ENCODE data around the gene DNAJA1. TPM values are rescaled to one million over a fixed set of nuclear protein-coding genes. Genes with fewer than 3 reads are reported as not detected.

Gene DNAJA1
- total RNA-seq, 2 donors from 2014 or later: 139 to 172 TPM

DNA sequence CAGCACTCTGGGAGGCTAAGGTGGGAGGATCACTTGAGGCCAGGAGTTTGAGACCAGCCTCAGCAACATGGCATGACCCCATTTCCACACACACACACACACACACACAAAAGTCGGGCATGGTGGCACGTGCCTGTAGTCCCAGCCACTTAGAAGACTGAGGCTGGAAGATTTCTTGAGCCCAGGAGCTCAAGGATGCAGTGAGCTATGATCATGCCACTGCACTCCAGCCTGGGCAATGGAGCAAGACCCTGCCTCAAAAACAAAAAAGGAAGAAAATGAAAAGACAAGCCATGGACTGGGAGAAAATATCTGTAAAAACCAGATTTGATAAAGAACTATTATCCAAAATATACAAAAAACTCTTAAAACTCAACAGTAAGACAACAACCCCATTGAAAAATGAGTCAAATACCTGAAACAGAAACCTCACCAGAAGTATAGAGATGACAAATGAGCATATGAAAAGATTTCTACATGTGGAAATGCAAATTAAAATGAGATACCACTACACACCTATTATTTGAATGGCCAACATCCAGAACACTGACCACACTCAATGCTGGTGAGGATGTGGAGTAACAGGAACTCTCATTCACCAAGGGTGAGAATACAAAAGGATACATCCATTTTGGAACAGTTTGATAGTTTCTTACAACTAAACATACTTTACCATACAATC, 24.7 kb downstream of the DNAJA1 start:
- no peak for TF ChIP-seq CTCF (conservative IDR thresholded peaks at IDR 0.05)
- peaks cover 57% of the 10 kb centered on the region for H3K36me3 Mint-ChIP-seq (ENCODE audit: low read depth)
- 85 to 100% methylated on average over 1 to 2 of the region's 2 CpGs for WGBS, 2 experiments (ENCODE audit: insufficient coverage in 1 of 2, insufficient read length in 1 of 2)

DNA sequence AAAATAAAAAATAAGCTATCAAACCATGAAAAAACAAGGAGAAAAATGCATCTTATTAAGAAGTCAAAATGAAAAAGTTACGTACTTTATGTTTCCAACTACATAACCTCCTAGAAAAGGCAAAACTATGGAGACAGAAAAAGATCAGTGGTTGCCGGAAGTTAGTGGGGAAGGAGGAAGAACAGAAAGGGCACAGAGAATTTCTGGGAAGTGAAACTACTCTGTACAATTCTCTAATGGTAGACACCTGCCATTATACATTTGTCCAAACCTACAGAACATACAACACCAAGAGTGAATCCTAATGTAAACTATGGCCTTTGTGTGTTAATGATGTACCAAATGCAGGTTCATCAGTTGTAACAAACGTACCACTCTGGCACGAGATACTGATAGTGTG, 26.1 kb downstream of the DNAJA1 start:
- Mint-ChIP-seq H3K9me3 (no peaks in the 10 kb centered on the region), H3K4me1 (no peaks in the 10 kb centered on the region), H3K36me3 (ENCODE audit: low read depth) (peaks cover 62% of the 10 kb centered on the region), H3K4me3 (no peak overlapping the region), H3K27me3 (ENCODE audit: insufficient read depth) (no peaks in the 10 kb centered on the region), H3K27ac (no peak overlapping the region)
- WGBS, 2 experiments (ENCODE audit: insufficient coverage in 1 of 2, insufficient read length in 1 of 2): 96 to 100% methylated on average over 2 to 3 of the region's 4 CpGs
- no peak for DNase-seq
- Histone ChIP-seq H3K27me3 (ENCODE audit: control insufficient read depth, insufficient read depth, low read length, poor library complexity, severe bottlenecking) (no peaks in the 10 kb centered on the region), H3K9me3 (ENCODE audit: control insufficient read depth, low read length) (no peaks in the 10 kb centered on the region), H3K4me3 (ENCODE audit: low read length) (no peak overlapping the region), H3K9ac (ENCODE audit: extremely low read depth, low read length, poor library complexity, severe bottlenecking) (no peak overlapping the region), H3K36me3 (ENCODE audit: control insufficient read depth, insufficient read depth, low read length) (peaks cover 84% of the 10 kb centered on the region), H3K27ac (ENCODE audit: low read depth, low read length) (no peak overlapping the region), H3K4me1 (ENCODE audit: control insufficient read depth, insufficient read depth, low read length) (no peaks in the 10 kb centered on the region)
- no peak for TF ChIP-seq CTCF (conservative IDR thresholded peaks at IDR 0.05)

More for the DNA sequence above, 24.7 kb downstream of the DNAJA1 start:
- H3K4me3 Mint-ChIP-seq: no peak overlapping the region
- H3K9me3 Mint-ChIP-seq: no peaks in the 10 kb centered on the region
- H3K36me3 ChIP-seq (ENCODE audit: control insufficient read depth, insufficient read depth, low read length): peaks cover 77% of the 10 kb centered on the region
- H3K4me1 ChIP-seq (ENCODE audit: control insufficient read depth, insufficient read depth, low read length): no peaks in the 10 kb centered on the region
- H3K27me3 ChIP-seq (ENCODE audit: control insufficient read depth, insufficient read depth, low read length, poor library complexity, severe bottlenecking): no peaks in the 10 kb centered on the region
- DNase-seq: no peak
- no peak overlapping the region for H3K4me3 ChIP-seq (ENCODE audit: low read length)
- H3K27ac ChIP-seq (ENCODE audit: low read depth, low read length): no peak overlapping the region
- H3K9me3 ChIP-seq (ENCODE audit: control insufficient read depth, low read length): no peaks in the 10 kb centered on the region
- no peaks in the 10 kb centered on the region for H3K27me3 Mint-ChIP-seq (ENCODE audit: insufficient read depth)
- H3K27ac Mint-ChIP-seq: no peak overlapping the region
- no peak overlapping the region for H3K9ac ChIP-seq (ENCODE audit: extremely low read depth, low read length, poor library complexity, severe bottlenecking)
- H3K4me1 Mint-ChIP-seq: peaks cover 4% of the 10 kb centered on the region

DNA sequence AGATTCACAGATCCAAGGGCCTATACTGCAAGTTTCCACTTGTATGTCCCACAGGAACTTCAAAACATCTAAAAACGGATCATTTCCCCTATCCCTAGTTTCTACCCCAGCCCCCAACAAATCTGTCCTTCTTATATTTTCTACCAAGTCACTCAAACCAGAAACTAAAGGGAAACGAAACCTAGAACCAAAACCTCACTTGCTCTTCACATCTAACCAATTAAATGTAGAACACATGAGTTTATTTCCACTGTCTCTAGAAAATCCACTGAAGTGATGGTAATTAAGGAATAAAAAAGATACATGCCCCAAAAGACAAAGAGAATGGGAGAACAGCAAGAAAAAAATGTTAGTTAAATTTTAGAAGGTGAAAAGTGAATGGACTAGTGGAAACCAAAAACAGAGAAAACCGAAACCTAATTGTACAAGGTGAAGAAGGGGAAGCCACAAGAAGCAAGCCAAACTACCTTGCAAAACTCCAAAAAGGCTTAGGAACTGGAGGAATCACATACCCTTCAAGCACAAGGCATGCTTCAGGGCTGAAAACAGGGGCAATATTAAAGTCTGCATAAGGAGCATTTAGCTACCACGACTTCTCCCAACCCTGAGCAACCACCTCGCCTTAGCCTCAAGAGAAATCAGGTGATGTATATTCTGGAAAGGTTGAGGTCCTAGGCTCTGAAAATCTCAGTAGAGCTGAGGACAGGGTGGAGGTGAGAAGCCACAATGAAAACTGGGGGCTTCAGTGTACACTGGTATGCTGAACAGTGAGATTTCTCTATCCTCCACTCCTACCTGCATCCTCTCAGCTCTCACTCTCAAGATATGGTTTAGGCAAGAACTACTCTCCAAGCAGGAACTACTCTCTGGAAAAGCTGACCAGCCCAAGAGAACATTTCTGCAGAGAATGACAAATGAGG, 40.3 kb downstream of the DNAJA1 start:
- no peak for DNase-seq
- Mint-ChIP-seq H3K27me3 (ENCODE audit: insufficient read depth) (no peaks in the 10 kb centered on the region), H3K36me3 (ENCODE audit: low read depth) (peaks cover 71% of the 10 kb centered on the region), H3K9me3 (no peaks in the 10 kb centered on the region), H3K4me3 (no peak overlapping the region), H3K4me1 (no peaks in the 10 kb centered on the region), H3K27ac (no peak overlapping the region)
- no peaks in the 10 kb centered on the region for H3K27me3 ChIP-seq (ENCODE audit: control insufficient read depth, insufficient read depth, low read length, poor library complexity, severe bottlenecking)
- H3K4me3 ChIP-seq (ENCODE audit: low read length): no peak overlapping the region
- H3K36me3 ChIP-seq (ENCODE audit: control insufficient read depth, insufficient read depth, low read length): peaks cover 85% of the 10 kb centered on the region
- 79 to 86% methylated on average over 2 to 5 of the region's 5 CpGs for WGBS, 2 experiments (ENCODE audit: insufficient coverage in 1 of 2, insufficient read length in 1 of 2)
- H3K27ac ChIP-seq (ENCODE audit: low read depth, low read length): no peak overlapping the region
- no peaks in the 10 kb centered on the region for H3K4me1 ChIP-seq (ENCODE audit: control insufficient read depth, insufficient read depth, low read length)
- no peaks in the 10 kb centered on the region for H3K9me3 ChIP-seq (ENCODE audit: control insufficient read depth, low read length)
- TF ChIP-seq CTCF (conservative IDR thresholded peaks at IDR 0.05): no peak
- H3K9ac ChIP-seq (ENCODE audit: extremely low read depth, low read length, poor library complexity, severe bottlenecking): no peak overlapping the region

Data from endodermal cell (in vitro differentiated cells).